Astrocyte of the spinal cord (primary cell): ENCODE data around the gene NOLC1.

Experiments
- DNase-seq: peaks from one replicate; pipeline ENCODE4 v3.0.0; 2011; ENCODE audit warnings: low read depth, low spot score
- H3K4me3 ChIP-seq: 2 replicates; pipeline ENCODE4 v1.5.1; 2011; ENCODE audit warnings: low read depth, mild to moderate bottlenecking, low read length, moderate library complexity
- in situ Hi-C: cut with HindIII; loops from 2 replicates; pipeline ENCODE4 v1.10.0; 2017; ENCODE audit warnings: low sequenced_read_pairs
- TF ChIP-seq, protein P1 (sequence below): IDR thresholded peaks from 2 replicates; pipeline ENCODE4 v1.5.1; 2012; ENCODE audit warnings: low read depth, mild to moderate bottlenecking, low read length, inconsistent platforms

NOLC1 gene

GRCh38 chr10:102191956-102192355 is 39.8 kb downstream of the NOLC1 start:
- no peak overlapping the region for H3K4me3 ChIP-seq
- no peak for DNase-seq
- TF ChIP-seq, protein P1, sequence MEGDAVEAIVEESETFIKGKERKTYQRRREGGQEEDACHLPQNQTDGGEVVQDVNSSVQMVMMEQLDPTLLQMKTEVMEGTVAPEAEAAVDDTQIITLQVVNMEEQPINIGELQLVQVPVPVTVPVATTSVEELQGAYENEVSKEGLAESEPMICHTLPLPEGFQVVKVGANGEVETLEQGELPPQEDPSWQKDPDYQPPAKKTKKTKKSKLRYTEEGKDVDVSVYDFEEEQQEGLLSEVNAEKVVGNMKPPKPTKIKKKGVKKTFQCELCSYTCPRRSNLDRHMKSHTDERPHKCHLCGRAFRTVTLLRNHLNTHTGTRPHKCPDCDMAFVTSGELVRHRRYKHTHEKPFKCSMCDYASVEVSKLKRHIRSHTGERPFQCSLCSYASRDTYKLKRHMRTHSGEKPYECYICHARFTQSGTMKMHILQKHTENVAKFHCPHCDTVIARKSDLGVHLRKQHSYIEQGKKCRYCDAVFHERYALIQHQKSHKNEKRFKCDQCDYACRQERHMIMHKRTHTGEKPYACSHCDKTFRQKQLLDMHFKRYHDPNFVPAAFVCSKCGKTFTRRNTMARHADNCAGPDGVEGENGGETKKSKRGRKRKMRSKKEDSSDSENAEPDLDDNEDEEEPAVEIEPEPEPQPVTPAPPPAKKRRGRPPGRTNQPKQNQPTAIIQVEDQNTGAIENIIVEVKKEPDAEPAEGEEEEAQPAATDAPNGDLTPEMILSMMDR, result no peak
- in situ Hi-C loops, result no loop called here

DNA sequence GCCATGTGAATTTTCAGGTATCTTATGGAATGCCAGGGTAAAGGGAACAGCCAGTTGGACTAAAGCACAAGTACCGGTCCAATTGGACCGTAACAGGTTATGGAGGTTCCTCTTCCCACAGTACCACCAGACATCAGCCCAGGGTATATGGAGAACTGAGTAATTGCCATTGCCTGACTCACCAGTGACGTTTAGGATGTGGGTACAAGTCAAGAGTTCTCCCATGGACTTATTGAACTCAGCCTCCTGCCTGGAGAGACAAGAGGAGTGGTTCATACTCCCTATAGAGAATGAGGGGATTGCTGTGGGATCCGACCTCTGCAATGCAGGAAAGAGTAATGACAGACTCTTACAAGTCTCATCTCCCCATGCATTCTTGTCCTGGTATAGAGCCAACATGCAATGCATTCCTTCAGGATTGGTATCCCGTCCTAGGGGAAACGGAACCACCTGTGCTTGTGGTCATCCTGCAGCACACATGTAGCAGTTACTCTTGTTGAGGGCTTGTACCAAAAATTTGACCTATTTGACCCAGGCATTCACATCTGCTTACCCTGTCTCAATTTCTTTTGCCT is 43.2 kb downstream of the NOLC1 start:
- TF ChIP-seq, protein P1, result no peak
- in situ Hi-C loops, result no loop called here
- DNase-seq, result no peak

GRCh38 chr10:102196893-102197292 is 44.7 kb downstream of the NOLC1 start:
- no peak overlapping the region for H3K4me3 ChIP-seq
- TF ChIP-seq, protein P1, result no peak
- DNase-seq, result no peak
- in situ Hi-C loops, result no loop called here

More for the DNA sequence above, 43.2 kb downstream of the NOLC1 start:
- no peak overlapping the region for H3K4me3 ChIP-seq

DNA sequence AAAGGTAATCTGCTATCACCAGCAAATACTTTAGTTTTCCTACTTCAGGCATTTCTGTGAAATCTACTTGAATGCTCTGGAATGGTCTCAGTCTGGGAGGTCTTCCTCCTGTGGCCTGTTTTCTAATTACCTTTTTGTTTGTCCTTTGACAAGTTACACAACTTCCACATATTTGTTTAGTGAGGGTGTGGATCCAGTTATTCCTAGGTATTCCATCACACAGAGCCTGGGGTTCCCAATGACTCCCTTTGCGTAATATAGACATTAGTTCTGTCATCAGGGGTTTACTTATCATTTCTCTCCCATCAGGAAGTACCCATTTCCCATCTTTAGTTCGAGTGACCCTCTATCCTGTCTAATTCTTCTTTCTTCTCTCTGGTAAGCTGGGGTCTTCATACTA is 45.8 kb downstream of the NOLC1 start:
- TF ChIP-seq, protein P1, result no peak
- H3K4me3 ChIP-seq, result no peak overlapping the region
- in situ Hi-C loops, result no loop called here
- DNase-seq, result no peak

- DNase-seq, result no peak
- in situ Hi-C loops, result no loop called here
- TF ChIP-seq, protein P1, result no peak
- no peak overlapping the region for H3K4me3 ChIP-seq
Observed at GRCh38 chr10:102200751-102201640, 48.8 kb downstream of the NOLC1 start.

GRCh38 chr10:102202386-102202785 is 50.2 kb downstream of the NOLC1 start:
- in situ Hi-C loops, result no loop called here
- TF ChIP-seq, protein P1, result no peak
- DNase-seq, result no peak
- no peak overlapping the region for H3K4me3 ChIP-seq
